GM21528 (cell line): ENCODE results near the gene FOCAD.

Experiments
- ATAC-seq: cut with Tn5 transposase; IDR thresholded peaks from one replicate; pipeline ENCODE4 v1.9.1; 2021; ENCODE audit warnings: mild to moderate bottlenecking, moderate library complexity; ENCODE audit not compliant: unreplicated experiment, low FRiP score

FOCAD gene

GRCh38 chr9:20997503-20998076, 313.5 kb downstream of the FOCAD start:
- ATAC-seq: peak; percentile 84

GRCh38 chr9:21001581-21001980, 317.5 kb downstream of the FOCAD start:
- no peak for ATAC-seq

- ATAC-seq: no peak
Observed at GRCh38 chr9:21002040-21002439, 318.0 kb downstream of the FOCAD start.

GRCh38 chr9:21015129-21015815, 331.2 kb downstream of the FOCAD start:
- no peak for ATAC-seq

- ATAC-seq: no peak
Observed at GRCh38 chr9:21015995-21016394, 331.9 kb downstream of the FOCAD start.

GRCh38 chr9:21016701-21017491, 332.8 kb downstream of the FOCAD start:
- ATAC-seq: no peak

GRCh38 chr9:21018177-21018576, 334.1 kb downstream of the FOCAD start:
- ATAC-seq: no peak

- no peak for ATAC-seq
Observed at GRCh38 chr9:21023861-21024260, 339.8 kb downstream of the FOCAD start.

GRCh38 chr9:21027295-21027694, 343.2 kb downstream of the FOCAD start:
- no peak for ATAC-seq

- no peak for ATAC-seq
Observed at GRCh38 chr9:21028466-21028865, 344.4 kb downstream of the FOCAD start.

GRCh38 chr9:21029661-21030060, 345.6 kb downstream of the FOCAD start:
- ATAC-seq: no peak

GRCh38 chr9:21030389-21031035, 346.5 kb downstream of the FOCAD start:
- peak; percentile 77 for ATAC-seq

GRCh38 chr9:21031091-21031807, 347.2 kb downstream of the FOCAD start, which contains the start of gene HACD4:
Gene HACD4 (minus strand): TSS chr9:21031640. CDS start chr9:21031590, 50 bp downstream.
- peak; percentile 87 for ATAC-seq

GRCh38 chr9:21031808-21032183, 347.7 kb downstream of the FOCAD start:
- ATAC-seq: no peak

- no peak for ATAC-seq
Observed at GRCh38 chr9:21037278-21037677, 353.2 kb downstream of the FOCAD start.

GRCh38 chr9:21039302-21039701, 355.2 kb downstream of the FOCAD start:
- no peak for ATAC-seq

GRCh38 chr9:21042466-21042865, 358.4 kb downstream of the FOCAD start:
- no peak for ATAC-seq

- ATAC-seq: no peak
Observed at GRCh38 chr9:21043841-21044240, 359.8 kb downstream of the FOCAD start.
